HG03175 (cell line): ENCODE measurements around the gene WDR45B.
"Not testable (repeated sequence)": the region's sequence is repeated elsewhere in the genome, so short reads cannot be mapped to it uniquely, and the experiment has no call there.

Experiments used
- ATAC-seq: cut with Tn5 transposase; IDR thresholded peaks from one replicate; pipeline ENCODE4 v1.9.1; 2021; ENCODE audit warnings: mild to moderate bottlenecking, moderate library complexity; ENCODE audit not compliant: unreplicated experiment

WDR45B gene

DNA sequence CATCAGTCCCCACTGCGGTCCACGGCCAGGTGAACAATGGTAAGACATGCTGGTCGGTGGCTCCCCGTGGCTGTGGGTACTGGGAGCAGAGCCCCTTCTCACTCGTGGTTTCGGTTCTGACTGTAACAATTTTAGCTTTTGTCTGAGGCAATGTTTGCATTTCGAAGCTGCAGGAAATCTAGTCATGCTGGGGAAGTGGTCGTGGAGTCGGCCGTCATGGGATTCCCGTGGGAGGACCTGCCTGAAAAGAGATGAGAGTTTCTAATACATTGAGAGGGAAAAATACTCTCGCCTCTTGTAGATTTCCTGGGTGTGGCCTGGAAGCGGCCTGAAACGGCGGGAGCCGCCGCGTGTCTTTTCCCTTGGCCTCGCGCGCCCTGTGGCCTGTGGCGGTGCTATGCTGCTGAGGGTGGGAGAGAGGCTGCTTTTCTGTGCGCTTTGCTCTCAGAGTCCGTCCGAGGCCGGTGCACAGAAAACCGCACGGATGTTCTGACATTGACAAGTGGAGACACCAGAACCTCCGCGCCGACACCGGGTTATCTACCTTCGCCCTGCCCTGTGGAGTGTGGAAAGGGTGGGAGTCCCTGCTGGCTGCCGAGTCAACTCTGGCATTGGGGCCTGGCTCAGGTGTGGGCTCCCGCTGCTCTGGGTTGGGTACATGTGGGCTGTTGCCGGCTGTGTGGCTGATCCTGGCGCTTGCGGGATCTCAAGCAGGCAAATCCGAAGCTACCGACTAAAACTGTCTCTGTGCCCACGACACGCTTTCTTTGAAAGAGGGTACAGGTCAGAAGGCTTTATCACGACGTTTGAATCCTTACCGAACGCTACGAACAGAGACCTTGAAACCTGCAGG, 60.8 kb downstream of the WDR45B start:
- no peak for ATAC-seq

DNA sequence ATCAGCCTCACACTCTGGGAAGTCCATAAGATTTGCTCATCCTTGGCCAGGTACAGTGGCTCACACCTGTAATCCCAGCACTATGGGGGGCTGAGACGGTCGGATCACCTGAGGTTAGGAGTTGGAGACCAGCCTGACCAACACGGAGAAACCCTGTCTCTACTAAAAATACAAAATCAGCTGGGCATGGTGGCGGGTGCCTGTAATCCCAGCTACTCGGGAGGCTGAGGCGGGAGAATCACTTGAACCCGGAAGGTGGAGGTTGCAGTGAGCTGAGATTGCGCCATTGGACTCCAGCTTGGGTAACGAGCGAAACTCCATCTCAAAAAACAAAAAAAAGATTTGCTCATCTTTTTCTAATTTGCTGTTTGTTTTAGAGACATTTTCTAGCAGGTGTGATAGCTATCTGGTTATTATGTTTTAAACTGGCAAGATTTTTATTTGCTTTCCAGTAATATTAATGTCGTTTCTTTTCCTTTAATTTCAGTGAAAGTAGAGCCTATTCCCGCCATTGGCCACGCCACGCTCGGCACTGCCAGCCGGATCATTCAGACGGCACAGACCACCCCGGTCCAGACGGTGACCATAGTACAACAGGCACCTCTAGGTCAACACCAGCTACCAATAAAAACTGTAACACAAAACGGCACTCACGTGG, 61.5 kb downstream of the WDR45B start:
- no peak for ATAC-seq

DNA sequence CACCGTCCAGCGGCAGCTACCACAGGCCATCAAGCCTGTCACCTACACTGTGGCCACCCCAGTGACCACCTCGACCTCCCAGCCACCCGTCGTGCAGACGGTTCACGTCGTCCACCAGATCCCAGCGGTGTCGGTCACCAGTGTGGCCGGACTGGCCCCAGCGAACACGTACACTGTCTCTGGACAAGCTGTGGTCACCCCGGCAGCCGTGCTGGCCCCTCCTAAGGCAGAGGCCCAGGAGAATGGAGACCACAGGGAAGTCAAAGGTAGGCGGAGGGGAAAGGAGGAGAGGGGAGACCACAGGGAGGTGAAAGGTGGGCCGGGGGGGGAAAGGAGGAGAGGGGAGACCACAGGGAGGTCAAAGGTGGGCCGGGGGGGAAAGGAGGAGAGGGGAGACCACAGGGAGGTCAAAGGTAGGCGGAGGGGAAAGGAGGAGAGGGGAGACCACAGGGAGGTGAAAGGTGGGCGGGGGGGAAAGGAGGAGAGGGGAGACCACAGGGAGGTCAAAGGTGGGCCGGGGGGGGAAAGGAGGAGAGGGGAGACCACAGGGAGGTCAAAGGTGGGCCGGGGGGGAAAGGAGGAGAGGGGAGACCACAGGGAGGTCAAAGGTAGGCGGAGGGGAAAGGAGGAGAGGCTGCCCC, 62.2 kb downstream of the WDR45B start:
- ATAC-seq: not testable (repeated sequence)

DNA sequence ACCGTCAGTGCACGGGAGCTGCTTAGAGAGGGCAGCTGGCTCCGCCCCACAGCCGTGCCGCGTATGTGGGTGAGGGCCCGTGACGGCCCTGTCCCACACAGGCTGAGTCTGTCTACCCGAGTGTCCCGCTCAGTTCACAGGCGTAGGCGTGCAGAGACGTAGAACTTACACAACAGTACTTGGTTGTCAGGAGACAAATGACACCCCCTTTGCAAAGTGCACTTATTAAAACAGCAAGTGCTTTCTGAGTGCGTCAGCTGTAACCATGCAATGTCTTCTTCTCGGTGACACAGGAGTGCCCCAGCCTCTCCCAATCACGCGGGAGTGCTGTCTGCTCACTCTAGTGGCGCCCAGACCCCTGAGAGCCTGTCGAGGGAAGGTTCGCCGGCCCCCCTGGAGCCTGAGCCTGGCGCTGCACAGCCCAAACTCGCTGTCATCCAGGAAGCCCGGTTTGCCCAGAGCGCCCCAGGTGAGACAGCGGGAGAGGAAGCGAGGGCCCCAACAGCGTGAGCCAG, 64.5 kb downstream of the WDR45B start:
- ATAC-seq: no peak

DNA sequence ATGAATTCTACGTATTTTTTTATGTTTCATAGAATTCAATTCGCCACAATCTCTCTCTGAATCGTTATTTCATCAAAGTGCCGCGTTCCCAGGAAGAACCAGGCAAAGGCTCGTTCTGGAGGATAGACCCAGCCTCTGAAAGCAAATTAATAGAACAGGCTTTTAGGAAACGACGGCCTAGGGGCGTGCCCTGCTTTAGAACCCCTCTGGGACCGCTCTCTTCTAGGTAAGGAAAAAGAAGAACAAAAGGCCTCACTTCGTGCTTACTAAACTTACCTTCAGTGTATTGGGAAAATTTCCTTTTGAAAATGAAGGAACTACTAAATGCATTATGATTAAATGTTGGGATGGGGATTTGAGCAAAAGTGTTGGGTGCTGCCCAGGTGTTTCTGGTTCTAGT, 65.5 kb downstream of the WDR45B start:
- no peak for ATAC-seq

DNA sequence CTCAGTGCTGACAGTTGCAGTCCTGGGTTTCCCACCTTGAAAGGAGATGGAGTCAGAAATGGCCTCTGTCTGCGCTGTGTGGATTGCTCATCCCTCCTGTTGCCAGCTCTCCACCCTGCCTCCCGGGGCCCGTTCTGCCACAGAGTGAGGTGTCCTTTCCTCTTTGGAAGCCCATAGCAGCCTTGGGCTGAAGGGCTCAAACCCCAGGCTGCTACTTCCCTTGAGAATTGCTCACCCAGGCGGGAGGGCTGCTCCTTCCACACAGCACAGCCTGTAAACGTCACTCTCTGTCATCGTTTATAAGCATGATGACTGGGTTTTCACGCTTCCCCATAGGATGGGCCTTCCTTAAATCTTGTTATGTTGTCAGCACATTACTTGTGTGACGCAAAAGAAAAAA, 66.0 kb downstream of the WDR45B start:
- no peak for ATAC-seq

DNA sequence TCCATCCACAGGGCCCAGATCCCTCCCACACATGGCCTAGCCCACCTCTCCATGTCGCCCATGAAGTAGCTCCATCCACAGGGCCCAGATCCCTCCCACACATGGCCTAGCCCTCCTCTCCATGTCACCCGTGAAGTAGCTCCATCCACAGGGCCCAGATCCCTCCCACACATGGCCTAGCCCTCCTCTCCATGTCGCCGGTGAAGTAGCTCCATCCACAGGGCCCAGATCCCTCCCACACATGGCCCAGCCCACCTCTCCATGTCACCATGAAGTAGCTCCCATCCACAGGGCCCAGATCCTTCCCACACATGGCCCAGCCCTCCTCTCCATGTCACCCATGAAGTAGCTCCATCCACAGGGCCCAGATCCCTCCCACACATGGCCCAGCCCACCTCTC, 68.3 kb downstream of the WDR45B start:
- ATAC-seq: not testable (repeated sequence)

DNA sequence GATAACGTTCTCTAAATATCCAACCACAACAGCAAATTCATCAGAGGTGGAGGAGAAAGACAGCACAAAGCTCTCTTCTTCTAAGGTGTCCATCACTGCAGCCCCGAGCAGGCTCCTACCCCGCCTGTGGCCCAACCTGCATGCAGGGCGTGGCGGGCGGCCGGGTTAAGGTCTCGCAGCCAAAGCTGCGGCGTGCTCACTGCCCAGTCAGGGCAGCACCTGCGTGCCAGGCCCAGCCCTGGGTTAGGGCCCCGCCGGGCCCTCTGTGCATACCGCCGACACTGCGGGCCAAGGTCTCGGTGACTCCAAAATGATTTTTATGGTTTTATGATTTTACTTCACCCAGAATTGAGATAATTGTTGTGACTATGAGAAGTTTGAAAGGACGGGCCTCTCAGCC, 70.9 kb downstream of the WDR45B start:
- no peak for ATAC-seq

DNA sequence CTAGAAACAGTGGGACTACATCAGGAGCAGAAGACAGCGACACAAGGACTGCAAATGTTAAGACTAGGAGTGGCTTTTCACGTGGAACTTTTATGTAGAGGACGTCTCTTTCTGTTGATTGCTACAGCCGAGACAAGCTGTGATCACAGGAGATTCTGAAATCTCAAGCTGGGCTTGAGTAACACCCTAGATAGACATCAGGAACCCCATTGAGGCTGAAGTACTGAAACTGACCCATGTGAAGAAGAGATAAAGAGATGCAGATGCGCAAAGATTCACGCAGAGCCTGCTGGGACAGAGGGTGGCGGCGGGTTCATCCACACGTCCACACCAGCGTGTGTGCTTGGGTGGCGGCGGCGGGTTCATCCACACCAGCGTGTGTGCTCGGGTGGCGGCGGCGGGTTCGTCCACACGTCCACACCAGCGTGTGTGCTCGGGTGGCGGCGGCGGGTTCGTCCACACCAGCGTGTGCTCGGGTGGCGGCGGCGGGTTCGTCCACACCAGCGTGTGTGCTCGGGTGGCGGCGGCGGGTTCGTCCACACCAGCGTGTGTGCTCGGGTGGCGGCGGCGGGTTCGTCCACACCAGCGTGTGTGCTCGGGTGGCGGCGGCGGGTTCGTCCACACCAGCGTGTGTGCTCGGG, 72.5 kb downstream of the WDR45B start:
- ATAC-seq: not testable (repeated sequence)

DNA sequence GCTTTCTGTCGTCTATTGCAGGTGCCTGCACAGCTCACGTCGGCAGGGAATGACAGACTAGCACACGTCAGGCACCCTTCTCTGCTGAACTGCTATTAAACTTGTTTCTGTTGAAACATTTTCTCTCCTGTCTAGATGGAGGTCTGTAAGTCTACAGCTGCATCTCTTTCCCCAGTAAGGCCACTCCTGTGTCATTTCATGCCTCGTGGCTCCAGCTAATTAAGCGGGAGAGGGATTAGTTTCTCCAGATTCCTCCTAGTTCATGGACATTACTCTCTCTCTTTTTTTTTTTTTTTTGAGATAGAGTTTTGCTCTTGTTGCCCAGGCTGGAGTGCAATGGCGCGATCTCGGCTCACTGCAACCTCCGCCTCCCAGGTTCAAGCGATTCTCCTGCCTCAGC, 74.2 kb downstream of the WDR45B start:
- no peak for ATAC-seq

DNA sequence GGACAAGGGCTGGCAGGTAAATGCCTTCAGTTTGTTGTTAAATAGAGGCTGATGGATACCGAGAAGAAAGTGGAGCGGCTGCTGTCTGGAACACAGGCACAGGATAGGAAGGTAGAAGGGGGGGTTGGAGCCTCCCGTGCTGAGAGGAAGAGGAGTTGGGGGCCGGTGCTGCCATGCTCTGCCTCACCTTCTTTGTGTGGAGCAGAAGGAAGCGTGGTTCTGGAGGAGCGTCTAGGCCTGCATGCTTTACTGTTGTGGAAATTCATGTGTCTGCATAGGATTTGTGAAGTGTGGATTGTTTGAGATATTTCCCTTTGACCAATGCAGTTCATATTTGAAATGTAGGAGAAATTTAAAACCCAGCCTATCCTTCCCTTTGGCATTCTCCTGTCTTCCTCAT, 76.4 kb downstream of the WDR45B start:
- no peak for ATAC-seq

DNA sequence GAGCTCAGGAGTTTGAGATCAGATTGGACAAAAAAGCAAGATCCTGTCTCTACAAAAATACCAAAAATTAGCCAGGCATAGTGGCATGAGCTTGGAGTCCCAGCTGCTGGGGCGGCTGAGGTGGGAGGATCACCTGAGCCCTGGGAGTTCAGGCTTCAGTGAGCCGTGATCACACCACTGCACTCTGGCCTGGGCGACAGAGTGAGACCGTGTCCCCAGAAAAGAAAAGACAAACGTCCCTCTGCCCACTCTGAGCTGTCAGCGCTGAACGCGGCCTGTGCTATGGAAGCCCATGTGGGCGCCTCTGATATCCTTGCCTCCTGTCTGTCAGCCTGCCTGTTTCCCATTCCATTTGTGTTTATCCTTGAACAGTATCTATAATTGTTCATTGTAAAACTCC, 78.0 kb downstream of the WDR45B start:
- ATAC-seq: no peak

DNA sequence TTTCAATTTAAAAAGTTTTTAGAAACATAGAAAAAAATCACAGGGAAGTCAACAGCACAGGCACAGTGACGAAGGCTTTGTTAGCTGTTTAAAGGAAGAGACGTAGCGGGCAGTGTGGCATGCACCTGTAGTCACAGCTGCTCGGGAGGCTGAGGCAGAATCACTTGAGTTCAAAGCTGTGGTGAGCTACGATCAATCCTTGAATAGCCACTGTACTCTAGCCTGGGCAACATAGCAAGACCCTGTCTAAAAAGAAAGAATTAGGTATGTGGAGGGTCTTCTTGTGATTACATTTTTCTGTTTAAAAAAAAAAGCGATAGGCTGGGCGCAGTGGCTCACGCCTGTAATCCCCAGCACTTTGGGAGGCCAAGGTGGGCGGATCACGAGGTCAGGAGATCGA, 78.6 kb downstream of the WDR45B start:
- no peak for ATAC-seq

DNA sequence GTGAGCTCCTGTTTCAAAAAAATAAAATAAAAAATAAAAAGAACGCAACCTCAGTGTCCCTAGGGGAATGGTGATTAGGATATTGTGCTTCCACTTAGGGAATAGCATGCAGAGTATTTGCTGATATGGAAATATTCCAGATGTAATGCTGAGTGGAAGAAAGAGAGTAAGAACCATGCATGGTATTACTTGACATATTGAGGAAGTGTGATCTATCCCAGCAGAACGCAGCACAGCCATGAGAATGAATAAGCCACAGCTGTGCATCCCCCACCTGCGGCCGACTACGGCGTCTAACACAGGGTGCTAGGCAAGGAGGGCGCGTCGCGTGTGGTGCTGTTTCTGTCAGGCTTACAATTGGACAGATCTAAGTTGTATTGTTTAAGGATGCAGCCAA, 79.2 kb downstream of the WDR45B start:
- ATAC-seq: no peak

DNA sequence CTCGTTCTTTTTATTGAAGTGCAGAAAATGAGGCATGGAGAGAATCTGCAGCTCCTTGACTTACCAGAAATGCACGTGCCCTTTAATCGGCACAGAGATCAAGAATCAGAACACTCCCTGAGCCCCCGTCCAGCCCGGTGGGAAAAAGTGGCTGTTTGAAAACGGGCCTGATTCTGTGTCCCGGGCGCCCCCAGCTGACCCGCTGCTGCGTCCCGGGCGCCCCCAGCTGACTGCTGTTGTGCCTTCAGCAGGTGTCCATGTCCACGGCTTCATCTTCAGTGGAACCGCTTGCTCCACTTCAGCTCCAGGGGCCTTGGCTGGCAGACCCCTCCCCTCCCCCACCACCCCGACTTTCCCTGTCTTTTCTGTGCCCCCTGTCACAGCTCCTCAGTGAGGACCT, 81.0 kb downstream of the WDR45B start:
- ATAC-seq: no peak

DNA sequence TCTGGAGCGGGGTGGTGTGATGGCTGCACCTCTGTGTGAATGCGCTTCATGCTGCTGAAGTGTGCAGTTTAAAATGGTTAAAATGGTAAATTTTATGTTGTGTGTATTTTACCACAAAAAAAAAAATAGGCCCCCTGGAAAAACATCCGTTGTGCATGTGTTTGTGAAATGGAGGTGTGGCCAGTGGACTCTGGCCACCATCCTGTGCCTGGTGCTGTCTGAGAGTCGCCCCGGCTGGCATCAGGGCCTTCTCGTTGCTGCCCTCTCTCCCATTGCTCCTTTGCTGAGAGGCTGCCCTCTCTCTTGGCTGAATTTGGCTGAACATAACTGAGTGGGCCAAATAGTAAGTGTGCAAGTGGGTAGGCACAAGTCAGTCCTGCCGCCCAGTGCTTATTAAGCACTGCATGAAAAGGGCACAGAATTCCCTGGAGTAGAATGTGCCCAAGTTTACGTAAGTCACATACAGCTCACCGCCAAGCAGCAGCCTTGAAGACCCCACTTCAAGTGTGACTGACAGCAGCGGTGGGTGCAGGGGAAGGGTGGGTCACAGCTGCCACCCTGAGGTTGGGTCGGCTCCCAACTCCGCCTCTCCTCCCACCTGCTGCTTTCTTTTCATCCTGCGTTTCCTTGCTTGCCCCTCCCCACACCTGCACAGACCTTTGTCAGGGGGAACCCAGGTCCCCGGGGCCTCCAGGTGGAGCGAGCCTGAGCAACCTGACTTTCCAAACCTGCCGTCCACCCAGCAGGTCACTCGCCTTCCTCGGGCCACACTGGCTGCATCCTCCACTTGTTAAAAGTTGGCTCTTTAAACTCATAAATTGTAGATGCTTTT, 81.9 kb downstream of the WDR45B start:
- no peak for ATAC-seq

DNA sequence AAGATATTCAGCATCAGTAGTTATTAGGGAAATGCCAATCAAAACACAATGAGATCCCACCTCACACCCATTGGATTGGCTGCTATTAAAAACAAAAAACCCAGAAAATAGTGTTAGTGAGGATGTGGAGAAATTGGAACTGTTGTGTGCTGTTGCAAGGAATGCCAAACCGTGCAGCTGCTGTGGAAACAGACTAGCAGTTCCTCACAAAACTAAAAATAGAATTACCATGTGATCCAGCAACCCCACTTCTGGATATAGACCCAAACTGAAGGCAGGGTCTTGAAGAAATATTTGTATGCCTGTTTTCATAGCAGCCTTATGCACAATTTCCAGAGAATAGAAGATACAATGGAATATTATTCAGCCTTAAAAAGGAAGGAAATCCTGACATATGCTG, 82.7 kb downstream of the WDR45B start:
- ATAC-seq: no peak
